HepG2 (cell line): ENCODE results near the gene NEMP2. TPM values are rescaled to one million over a fixed set of nuclear protein-coding genes. Genes with fewer than 3 reads are reported as not detected.

ENCODE experiments used
- ATAC-seq: fragments of 200-7000 bp; cut with Tn5 transposase; 3 replicates; pipeline ENCODE4 v1.9.1; 2020; ENCODE audit warnings: mild to moderate bottlenecking, moderate library complexity
- BruUV-seq: library from RNA; stranded (reverse); fragments of 400-500 nt; replicated peaks from 2 replicates; lab custom pipeline; 2021; lab: Mats Ljungman, UMichigan
- CTCF ChIA-PET: fragments of 300-600 bp; formaldehyde crosslinking; extraction: SDS; loops from one replicate; lab custom pipeline; 2021; ENCODE audit warnings: low total read pairs, inconsistent platforms, low intra/inter-chr PET ratio; lab: Yijun Ruan, JAX
- POLR2A ChIA-PET: fragments of 350-600 bp; sonication (Branson Sonifier 250); formaldehyde crosslinking; loops from one replicate; lab custom pipeline; 2020; ENCODE audit warnings: antibody characterized with exemption, inconsistent platforms; lab: Yijun Ruan, JAX
- DNase-seq: peaks from one replicate; pipeline ENCODE4 v3.0.0-alpha.2; 2015; ENCODE audit warnings: low spot score
- FAIRE-seq: peaks from 3 replicates; lab custom pipeline; 2011; peaks lifted over from hg19 to GRCh38; lab: Jason Lieb, UNC
- H2AFZ ChIP-seq: one replicate; pipeline ENCODE4 v1.6.1; 2011; ENCODE audit warnings: low read length, inconsistent platforms
- H3K27ac ChIP-seq: fragments of 300-600 bp; 3 replicates; pipeline ENCODE4 v1.8.0; 2011; ENCODE audit warnings: mixed run types, mild to moderate bottlenecking, mixed read lengths, low read length, inconsistent platforms; ENCODE audit not compliant: insufficient read depth; ENCODE audit errors: extremely low read length
- H3K27me3 ChIP-seq, 2 experiments: fragments of 200-600 bp in 1 of 2; 2 replicates in 1 of 2; 3 replicates in 1 of 2; pipeline versions ENCODE4 v1.6.0 to v1.8.0; 2011; ENCODE audit warnings: low read length in 2 of 2, mild to moderate bottlenecking in 2 of 2, moderate library complexity in 2 of 2, inconsistent platforms in 1 of 2; ENCODE audit not compliant: insufficient read depth in 2 of 2, control insufficient read depth in 1 of 2
- H3K36me3 ChIP-seq, 2 experiments: fragments of 200-600 bp in 1 of 2; replicated peaks in 1 of 2; 2 replicates in 1 of 2; 3 replicates in 1 of 2; pipeline versions ENCODE4 v1.5.1 to v1.8.0; 2011; ENCODE audit warnings: low read length in 2 of 2, inconsistent platforms in 1 of 2; ENCODE audit not compliant: insufficient read depth in 2 of 2, control insufficient read depth in 1 of 2
- H3K4me1 ChIP-seq: 2 replicates; pipeline ENCODE4 v1.5.1; 2012; ENCODE audit warnings: low read length, inconsistent platforms; ENCODE audit not compliant: insufficient read depth
- H3K4me2 ChIP-seq: 2 replicates; pipeline ENCODE4 v1.6.0; 2011; ENCODE audit warnings: low read depth, low read length, inconsistent platforms
- H3K4me3 ChIP-seq, 3 experiments: fragments of 200-600 bp in 1 of 3; sonication (generic), shearing (Covaris generic) in 1 of 3; replicated peaks in 1 of 3; 2 replicates each; pipeline ENCODE4 v1.5.1; 2011 to 2016; ENCODE audit warnings: low read length in 3 of 3, inconsistent platforms in 2 of 3, low read depth in 2 of 3, mild to moderate bottlenecking in 2 of 3, control low read depth in 1 of 3, mixed read lengths in 1 of 3; ENCODE audit not compliant: insufficient read depth in 1 of 3
- H3K79me2 ChIP-seq: one replicate; pipeline ENCODE4 v1.6.1; 2011; ENCODE audit warnings: low read length, inconsistent platforms; ENCODE audit not compliant: insufficient read depth
- H3K9ac ChIP-seq: 2 replicates; pipeline ENCODE4 v1.6.0; 2011; ENCODE audit warnings: mild to moderate bottlenecking, low read depth, low read length, inconsistent platforms; ENCODE audit not compliant: insufficient read depth
- H3K9me3 ChIP-seq: 2 replicates; pipeline ENCODE4 v1.5.1; 2012; ENCODE audit warnings: mild to moderate bottlenecking, low read length
- H4K20me1 ChIP-seq: 2 replicates; pipeline ENCODE4 v1.6.0; 2011; ENCODE audit warnings: inconsistent platforms, mild to moderate bottlenecking, low read length, moderate library complexity; ENCODE audit not compliant: insufficient read depth
- ARHGAP35 ChIP-seq: sonication (generic); formaldehyde crosslinking; IDR thresholded peaks from 2 replicates; pipeline ENCODE4 v1.9.0; 2022; ENCODE audit warnings: mild to moderate bottlenecking, inconsistent platforms, moderate library complexity, missing genetic modification reagents, borderline replicate concordance
- BHLHE40 ChIP-seq: IDR thresholded peaks from 2 replicates; pipeline ENCODE4 v1.6.1; 2011; ENCODE audit warnings: low read length, improper control_type of control experiment
- ELF1 ChIP-seq: sonication (generic); formaldehyde crosslinking; IDR thresholded peaks from 2 replicates; pipeline ENCODE4 v1.4.0; 2020; ENCODE audit warnings: missing genetic modification reagents
- FLYWCH1 ChIP-seq: sonication (generic); formaldehyde crosslinking; IDR thresholded peaks from 2 replicates; pipeline ENCODE4 v1.8.1; 2023; ENCODE audit warnings: mild to moderate bottlenecking, missing genetic modification reagents
- GFI1 ChIP-seq: sonication (generic); formaldehyde crosslinking; IDR thresholded peaks from 2 replicates; pipeline ENCODE4 v1.5.0; 2020; ENCODE audit warnings: missing genetic modification reagents, mild to moderate bottlenecking, borderline replicate concordance
- KDM1A ChIP-seq: IDR thresholded peaks from 2 replicates; pipeline ENCODE4 v1.6.1; 2016; ENCODE audit warnings: missing compliant biosample characterization
- NCOA2 ChIP-seq: sonication (generic); formaldehyde crosslinking; IDR thresholded peaks from 2 replicates; pipeline ENCODE4 v1.8.0; 2022; ENCODE audit warnings: inconsistent platforms
- SETDB1 ChIP-seq: sonication (generic); formaldehyde crosslinking; IDR thresholded peaks from 2 replicates; pipeline ENCODE4 v1.5.1; 2020; ENCODE audit warnings: missing genetic modification reagents, mild to moderate bottlenecking, borderline replicate concordance
- SRSF1 ChIP-seq: fragments of 200-400 bp; formaldehyde crosslinking; optimal IDR thresholded peaks from 2 replicates; pipeline ENCODE3; 2017; ENCODE audit warnings: mild to moderate bottlenecking, low read depth, low read length, moderate library complexity
- TBP ChIP-seq: sonication (generic); formaldehyde crosslinking; IDR thresholded peaks from 2 replicates; pipeline ENCODE4 v1.5.0; 2020; ENCODE audit warnings: missing genetic modification reagents
- ZBTB7A ChIP-seq: sonication (generic); formaldehyde crosslinking; IDR thresholded peaks from 2 replicates; pipeline ENCODE4 v1.8.0; 2022; ENCODE audit warnings: mild to moderate bottlenecking, missing genetic modification reagents
- ZNF207 ChIP-seq: fragments of 450-650 bp; IDR thresholded peaks from 2 replicates; pipeline ENCODE4 v1.6.1; 2016; ENCODE audit warnings: antibody characterized with exemption, borderline replicate concordance
- ZNF569 ChIP-seq: sonication (generic); formaldehyde crosslinking; IDR thresholded peaks from 2 replicates; pipeline ENCODE4 v1.5.0; 2020; ENCODE audit warnings: mild to moderate bottlenecking, missing genetic modification reagents, moderate library complexity, borderline replicate concordance
- ZNF570 ChIP-seq: sonication (generic); formaldehyde crosslinking; IDR thresholded peaks from 2 replicates; pipeline ENCODE4 v1.4.0; 2020; ENCODE audit warnings: mild to moderate bottlenecking, missing genetic modification reagents, borderline replicate concordance
- ZNF773 ChIP-seq: sonication (generic); formaldehyde crosslinking; IDR thresholded peaks from 2 replicates; pipeline ENCODE4 v1.4.0; 2020; ENCODE audit warnings: missing genetic modification reagents, borderline replicate concordance
- ZSCAN21 ChIP-seq: sonication (generic); formaldehyde crosslinking; IDR thresholded peaks from 2 replicates; pipeline ENCODE4 v1.8.0; 2022; ENCODE audit warnings: mild to moderate bottlenecking, missing genetic modification reagents, moderate library complexity, borderline replicate concordance
- ZSCAN29 ChIP-seq: sonication (generic); formaldehyde crosslinking; conservative IDR thresholded peaks from 2 replicates; pipeline ENCODE4 v1.4.0; 2020; ENCODE audit warnings: mild to moderate bottlenecking, missing genetic modification reagents
- WGBS: methylation state at CpG from one replicate; pipeline ENCODE4 v1.1.6; 2017; ENCODE audit warnings: low lambda C conversion rate; 5-methylcytosine and 5-hydroxymethylcytosine counted together
- in situ Hi-C: cut with HindIII; loops from 2 replicates; pipeline ENCODE4 v1.10.0; 2017; ENCODE audit warnings: low pct_unique_long_range_greater_than_20kb; ENCODE audit not compliant: extremely low pct_ligation_motif_present
- intact Hi-C: fragments of 100-400 bp; cut with micrococcal nuclease; formaldehyde crosslinking; loops from one replicate; pipeline ENCODE4 v1.10.0; 2022; ENCODE audit not compliant: unreplicated experiment
- polyA plus RNA-seq, 8 experiments: library from polyadenylated mRNA; depleted of rRNA in 3 of 8; stranded (reverse) in 7 of 8; unstranded in 1 of 8; fragments of >200 nt; fragmentation: Illumina TruSeq in 4 of 8; extraction: Trizol in 4 of 8; gene quantifications; 2 replicates each; pipeline versions ENCODE4 v1.2.1 to v1.2.3, GENCODE V29; 2011 to 2016; ENCODE audit warnings: low read depth in 4 of 8, missing spikeins in 1 of 8, mixed read lengths in 1 of 8; ENCODE audit not compliant: insufficient read depth in 1 of 8
- total RNA-seq, 5 experiments: library from RNA; depleted of rRNA; stranded (reverse); fragments of >200 nt; fragmentation: Illumina TruSeq; extraction: Trizol; gene quantifications; 2 replicates each; pipeline ENCODE4 v1.2.3, GENCODE V29; 2016; ENCODE audit warnings: low read depth in 1 of 5
- TF ChIP-seq, protein P1 (sequence below): sonication (generic); IDR thresholded peaks from 2 replicates; pipeline ENCODE4 v1.6.1; 2016; ENCODE audit warnings: low read depth, borderline replicate concordance
- TF ChIP-seq, protein P2 (sequence below): sonication (generic); formaldehyde crosslinking; IDR thresholded peaks from 2 replicates; pipeline ENCODE4 v1.4.0; 2020; ENCODE audit warnings: missing genetic modification reagents, mild to moderate bottlenecking, borderline replicate concordance

The NEMP2 gene
- total and polyA plus RNA-seq, 2 of the 13 experiments (the other 11 are each of a cell fraction or from before 2014, with no cell fraction given) = 2.4 to 9.8 TPM

DNA sequence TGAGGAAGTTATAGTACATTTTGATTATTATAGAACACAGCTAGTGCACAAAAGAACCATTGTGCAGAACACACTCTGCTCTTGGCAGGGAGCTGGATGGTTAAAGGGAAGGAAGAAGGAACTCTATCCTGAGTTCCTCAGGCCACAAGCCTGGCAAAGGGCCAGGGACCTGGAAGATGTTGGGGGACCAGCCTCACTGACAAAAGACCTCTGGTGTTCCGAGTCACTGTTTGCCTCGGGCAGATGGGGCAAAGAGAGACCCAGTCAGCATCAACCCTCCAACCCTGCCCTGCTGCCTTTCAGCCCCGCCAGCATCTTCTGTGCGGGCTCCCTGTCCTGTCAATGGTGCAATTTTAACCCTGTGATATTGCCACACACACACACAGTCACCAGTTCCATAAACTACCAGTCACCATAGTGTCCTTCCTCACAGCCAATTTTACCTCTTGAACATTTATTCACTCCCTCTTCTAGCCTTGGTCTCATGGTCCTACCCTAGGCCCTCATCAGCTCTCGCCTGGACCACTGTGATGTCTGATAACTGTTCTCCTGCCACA lies 21.9 kb downstream of the NEMP2 start:
- Histone ChIP-seq H3K27ac (no peak overlapping the region), H4K20me1 (no peaks in the 10 kb centered on the region), H3K4me3 (no peak overlapping the region), H3K9me3 (no peaks in the 10 kb centered on the region), H3K79me2 (no peaks in the 10 kb centered on the region), H3K4me1 (no peaks in the 10 kb centered on the region), H3K9ac (no peak overlapping the region), H2AFZ (no peak overlapping the region), H3K27me3 (no peaks in the 10 kb centered on the region), H3K36me3 (peaks cover 1 to 5% of the 10 kb centered on the region in 2 experiments; a peak in 2 of 5 replicates), H3K4me2 (no peak overlapping the region)
- FAIRE-seq (no peak), ATAC-seq (no peak), DNase-seq (no peak)
- BruUV-seq = no TSS peak
- WGBS = 92% methylated on average over 4 of the region's 5 CpGs
- TF ChIP-seq ZNF569 (CRISPR knock-in tag) (no peak), ELF1 (CRISPR knock-in tag) (no peak), GFI1 (CRISPR knock-in tag) (no peak), SETDB1 (CRISPR knock-in tag) (no peak), SRSF1 (no peak), ZBTB7A (CRISPR knock-in tag) (no peak), ZNF570 (CRISPR knock-in tag) (no peak), NCOA2 (no peak), TBP (CRISPR knock-in tag) (no peak), ZNF207 (no peak), ZSCAN29 (CRISPR knock-in tag) (no peak), BHLHE40 (no peak), ZNF773 (CRISPR knock-in tag) (no peak), FLYWCH1 (CRISPR knock-in tag) (no peak), ARHGAP35 (no peak), KDM1A (CRISPR knock-in tag) (no peak), ZSCAN21 (no peak)
- TF ChIP-seq, protein P1, sequence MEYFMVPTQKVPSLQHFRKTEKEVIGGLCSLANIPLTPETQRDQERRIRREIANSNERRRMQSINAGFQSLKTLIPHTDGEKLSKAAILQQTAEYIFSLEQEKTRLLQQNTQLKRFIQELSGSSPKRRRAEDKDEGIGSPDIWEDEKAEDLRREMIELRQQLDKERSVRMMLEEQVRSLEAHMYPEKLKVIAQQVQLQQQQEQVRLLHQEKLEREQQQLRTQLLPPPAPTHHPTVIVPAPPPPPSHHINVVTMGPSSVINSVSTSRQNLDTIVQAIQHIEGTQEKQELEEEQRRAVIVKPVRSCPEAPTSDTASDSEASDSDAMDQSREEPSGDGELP = no peak
- TF ChIP-seq, protein P2, sequence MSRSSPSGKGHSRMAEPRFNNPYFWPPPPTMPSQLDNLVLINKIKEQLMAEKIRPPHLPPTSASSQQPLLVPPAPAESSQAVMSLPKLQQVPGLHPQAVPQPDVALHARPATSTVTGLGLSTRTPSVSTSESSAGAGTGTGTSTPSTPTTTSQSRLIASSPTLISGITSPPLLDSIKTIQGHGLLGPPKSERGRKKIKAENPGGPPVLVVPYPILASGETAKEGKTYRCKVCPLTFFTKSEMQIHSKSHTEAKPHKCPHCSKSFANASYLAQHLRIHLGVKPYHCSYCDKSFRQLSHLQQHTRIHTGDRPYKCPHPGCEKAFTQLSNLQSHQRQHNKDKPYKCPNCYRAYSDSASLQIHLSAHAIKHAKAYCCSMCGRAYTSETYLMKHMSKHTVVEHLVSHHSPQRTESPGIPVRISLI = no peak
- CTCF ChIA-PET = no interaction called here
- POLR2A ChIA-PET = no interaction called here
- in situ Hi-C loops = loop anchor here (10.0 to 25.0 kb wide), 2 partner anchors 175 to 428 kb away; partner anchors contain the start of gene INPP1
- intact Hi-C loops = loop anchor here (5.0 kb wide), 2 partner anchors 170 to 330 kb away; partner anchors contain the start of gene INPP1
